Thyroid gland (tissue), 4 donors: ENCODE results near the gene MITF.

ENCODE experiments used
- POLR2A ChIP-seq, 2 donors: fragments of 450-650 bp; IDR thresholded peaks; one replicate each; pipeline ENCODE4 v1.6.1; 2017; ENCODE audit warnings: antibody characterized with exemption in 2 of 2, mild to moderate bottlenecking in 2 of 2, moderate library complexity in 1 of 2
- TF ChIP-seq, protein P1 (sequence below), 6 experiments: fragments of 200-600 bp in 3 of 6; fragments of 450-650 bp in 3 of 6; sonication (generic) in 3 of 6; IDR thresholded peaks; one replicate each; pipeline ENCODE4 v1.5.1; 2016 to 2019; ENCODE audit warnings: antibody characterized with exemption in 6 of 6, mild to moderate bottlenecking in 2 of 6, inconsistent platforms in 1 of 6, moderate library complexity in 1 of 6

DNA sequence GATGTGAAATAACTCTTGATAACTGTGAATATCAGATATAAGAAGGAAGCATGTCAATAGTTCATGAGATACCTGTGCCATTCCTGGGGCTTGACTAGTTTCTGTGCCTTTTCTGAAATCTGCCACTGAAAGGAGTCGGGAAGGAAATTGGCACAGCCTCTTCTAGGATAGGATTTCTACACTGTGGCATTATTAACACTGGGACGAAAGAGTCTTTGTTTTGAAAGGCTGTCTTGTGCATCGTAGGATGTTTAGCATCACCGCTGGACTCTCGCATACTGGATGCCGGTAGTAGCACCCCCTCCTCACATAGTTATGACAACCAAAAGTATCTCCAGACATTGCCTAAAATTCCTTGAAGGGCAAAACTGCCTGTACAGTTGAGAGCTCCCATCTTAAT lies 182.4 kb downstream of the MITF start:
- no peak for TF ChIP-seq POLR2A (IDR thresholded peaks at IDR 0.05)
- TF ChIP-seq, protein P1, sequence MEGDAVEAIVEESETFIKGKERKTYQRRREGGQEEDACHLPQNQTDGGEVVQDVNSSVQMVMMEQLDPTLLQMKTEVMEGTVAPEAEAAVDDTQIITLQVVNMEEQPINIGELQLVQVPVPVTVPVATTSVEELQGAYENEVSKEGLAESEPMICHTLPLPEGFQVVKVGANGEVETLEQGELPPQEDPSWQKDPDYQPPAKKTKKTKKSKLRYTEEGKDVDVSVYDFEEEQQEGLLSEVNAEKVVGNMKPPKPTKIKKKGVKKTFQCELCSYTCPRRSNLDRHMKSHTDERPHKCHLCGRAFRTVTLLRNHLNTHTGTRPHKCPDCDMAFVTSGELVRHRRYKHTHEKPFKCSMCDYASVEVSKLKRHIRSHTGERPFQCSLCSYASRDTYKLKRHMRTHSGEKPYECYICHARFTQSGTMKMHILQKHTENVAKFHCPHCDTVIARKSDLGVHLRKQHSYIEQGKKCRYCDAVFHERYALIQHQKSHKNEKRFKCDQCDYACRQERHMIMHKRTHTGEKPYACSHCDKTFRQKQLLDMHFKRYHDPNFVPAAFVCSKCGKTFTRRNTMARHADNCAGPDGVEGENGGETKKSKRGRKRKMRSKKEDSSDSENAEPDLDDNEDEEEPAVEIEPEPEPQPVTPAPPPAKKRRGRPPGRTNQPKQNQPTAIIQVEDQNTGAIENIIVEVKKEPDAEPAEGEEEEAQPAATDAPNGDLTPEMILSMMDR (IDR thresholded peaks at IDR 0.05) = no peak
